Astrocyte (in vitro differentiated cells and primary cell): ENCODE data around the gene STUB1. TPM values are rescaled to one million over a fixed set of nuclear protein-coding genes. Genes with fewer than 3 reads are reported as not detected.

ENCODE experiments used
- DNase-seq: peaks from one replicate; pipeline ENCODE4 v3.0.0-alpha.2; 2010; ENCODE audit warnings: low read depth
- FAIRE-seq: peaks from 2 replicates; lab custom pipeline; 2011; peaks lifted over from hg19 to GRCh38; lab: Jason Lieb, UNC
- H2AFZ ChIP-seq: 2 replicates; pipeline ENCODE4 v1.6.0; 2012; ENCODE audit warnings: low read depth, low read length, inconsistent platforms
- H3K27ac ChIP-seq: 2 replicates; pipeline ENCODE4 v1.5.1; 2011; ENCODE audit warnings: low read depth, low read length, inconsistent platforms
- H3K27me3 ChIP-seq: 2 replicates; pipeline ENCODE4 v1.6.0; 2011; ENCODE audit warnings: low read length, inconsistent platforms; ENCODE audit not compliant: insufficient read depth
- H3K36me3 ChIP-seq: 2 replicates; pipeline ENCODE4 v1.5.1; 2011; ENCODE audit warnings: low read length, inconsistent platforms; ENCODE audit not compliant: insufficient read depth
- H3K4me1 ChIP-seq: 2 replicates; pipeline ENCODE4 v1.5.1; 2011; ENCODE audit warnings: low read length, inconsistent platforms; ENCODE audit not compliant: insufficient read depth
- H3K4me2 ChIP-seq: 2 replicates; pipeline ENCODE4 v1.6.0; 2012; ENCODE audit warnings: low read length, inconsistent platforms
- H3K4me3 ChIP-seq: 2 replicates; pipeline ENCODE4 v1.5.1; 2011; ENCODE audit warnings: low read depth, mild to moderate bottlenecking, low read length, inconsistent platforms; ENCODE audit not compliant: insufficient read depth
- H3K79me2 ChIP-seq: 2 replicates; pipeline ENCODE4 v1.6.0; 2012; ENCODE audit warnings: mild to moderate bottlenecking, low read length, inconsistent platforms; ENCODE audit not compliant: insufficient read depth
- H3K9ac ChIP-seq: 2 replicates; pipeline ENCODE4 v1.6.0; 2012; ENCODE audit warnings: mild to moderate bottlenecking, low read length, inconsistent platforms
- H3K9me3 ChIP-seq: 2 replicates; pipeline ENCODE4 v1.5.1; 2012; ENCODE audit warnings: low read depth, mild to moderate bottlenecking, low read length, inconsistent platforms; ENCODE audit not compliant: insufficient read depth
- H4K20me1 ChIP-seq: 2 replicates; pipeline ENCODE4 v1.6.0; 2012; ENCODE audit warnings: low read length, inconsistent platforms; ENCODE audit not compliant: insufficient read depth
- H3K27ac Mint-ChIP-seq: one replicate; pipeline ENCODE4 v1.8.0; 2021; ENCODE audit warnings: mild to moderate bottlenecking, mixed read lengths; ENCODE audit not compliant: unreplicated experiment
- H3K27me3 Mint-ChIP-seq: one replicate; pipeline ENCODE4 v1.8.0; 2021; ENCODE audit warnings: low read depth, mixed read lengths; ENCODE audit not compliant: unreplicated experiment
- H3K36me3 Mint-ChIP-seq: one replicate; pipeline ENCODE4 v1.8.0; 2021; ENCODE audit warnings: low read depth, mixed read lengths; ENCODE audit not compliant: unreplicated experiment
- H3K4me1 Mint-ChIP-seq: one replicate; pipeline ENCODE4 v1.8.0; 2021; ENCODE audit warnings: low read depth, mixed read lengths; ENCODE audit not compliant: unreplicated experiment
- H3K4me3 Mint-ChIP-seq: one replicate; pipeline ENCODE4 v1.8.0; 2021; ENCODE audit warnings: mild to moderate bottlenecking, moderate library complexity, mixed read lengths; ENCODE audit not compliant: unreplicated experiment
- H3K9me3 Mint-ChIP-seq: one replicate; pipeline ENCODE4 v1.8.0; 2021; ENCODE audit warnings: mild to moderate bottlenecking, mixed read lengths; ENCODE audit not compliant: unreplicated experiment
- CTCF ChIP-seq: IDR thresholded peaks from 2 replicates; pipeline ENCODE4 v1.5.1; 2011; ENCODE audit warnings: low read depth, mild to moderate bottlenecking, inconsistent platforms, low read length, moderate library complexity; ENCODE audit not compliant: insufficient read depth
- EZH2 ChIP-seq: IDR thresholded peaks from 2 replicates; pipeline ENCODE4 v1.6.1; 2012; ENCODE audit warnings: mild to moderate bottlenecking, low read length, inconsistent platforms; ENCODE audit not compliant: insufficient read depth
- total RNA-seq: library from RNA; stranded (reverse); gene quantifications from 2 replicates; pipeline ENCODE4 v1.2.1, GENCODE V29; 2021

The STUB1 gene
- total RNA-seq, 1 donor from 2014 or later, result 140 TPM

GRCh38 chr16:674214-674881 lies 5.9 kb upstream of the STUB1 start:
- FAIRE-seq, result no peak
- no peak overlapping the region for H3K4me2 ChIP-seq
- peaks cover 2% of the 10 kb centered on the region for H3K4me1 Mint-ChIP-seq

GRCh38 chr16:674968-675883 lies 5.0 kb upstream of the STUB1 start, which contains the start of gene RHBDL1:
Gene RHBDL1, plus strand, starts transcription at chr16:675671. Its CDS starts 120 bp downstream, at chr16:675791.
- Histone ChIP-seq H4K20me1 (peaks cover 44% of the 10 kb centered on the region), H3K9me3 (no peaks in the 10 kb centered on the region), H3K27ac (no peak within 1 kb of the TSS), H2AFZ (no peak within 1 kb of the TSS), H3K9ac (no peak within 1 kb of the TSS), H3K4me1 (peaks cover 9% of the 10 kb centered on the region), H3K27me3 (no peaks in the 10 kb centered on the region), H3K79me2 (peaks cover 11% of the 10 kb centered on the region), H3K36me3 (no peaks in the 10 kb centered on the region), H3K4me3 (peak within 1 kb of the TSS; percentile 39), H3K4me2 (peak within 1 kb of the TSS; percentile 82)
- Mint-ChIP-seq H3K27me3 (no peaks in the 10 kb centered on the region), H3K9me3 (no peaks in the 10 kb centered on the region), H3K36me3 (peaks cover 2% of the 10 kb centered on the region), H3K4me1 (peaks cover 2% of the 10 kb centered on the region), H3K27ac (no peak within 1 kb of the TSS), H3K4me3 (no peak within 1 kb of the TSS)
- DNase-seq (peak; percentile 26), FAIRE-seq (no peak)
- TF ChIP-seq CTCF, result no peak
- TF ChIP-seq EZH2, result no peak

More at GRCh38 chr16:674214-674881, 5.9 kb upstream of the STUB1 start:
- Histone ChIP-seq H3K79me2 (peaks cover 20% of the 10 kb centered on the region), H3K9me3 (no peaks in the 10 kb centered on the region), H3K27me3 (no peaks in the 10 kb centered on the region), H4K20me1 (peaks cover 53% of the 10 kb centered on the region), H3K27ac (no peak overlapping the region), H2AFZ (no peak overlapping the region), H3K4me1 (peaks cover 7% of the 10 kb centered on the region), H3K4me3 (no peak overlapping the region), H3K9ac (no peak overlapping the region), H3K36me3 (no peaks in the 10 kb centered on the region)
- Mint-ChIP-seq H3K4me3 (no peak overlapping the region), H3K27me3 (no peaks in the 10 kb centered on the region), H3K36me3 (peaks cover 2% of the 10 kb centered on the region), H3K27ac (no peak overlapping the region), H3K9me3 (no peaks in the 10 kb centered on the region)
- DNase-seq, result no peak
- TF ChIP-seq CTCF, result no peak
- no peak for TF ChIP-seq EZH2
